Parathyroid adenoma (tissue), 2 donors: ENCODE measurements around the gene EDEM3.
"Not testable (repeated sequence)": the region's sequence is repeated elsewhere in the genome, so short reads cannot be mapped to it uniquely, and the experiment has no call there.

Experiments used
- H2AFZ ChIP-seq: fragments of 300-600 bp; sonication (generic); one replicate; pipeline ENCODE4 v1.7.0; 2017; ENCODE audit warnings: antibody characterized with exemption, mild to moderate bottlenecking
- H3K27ac ChIP-seq: fragments of 300-600 bp; sonication (generic); one replicate; pipeline ENCODE4 v1.7.0; 2017
- H3K27me3 ChIP-seq: fragments of 300-600 bp; sonication (generic); one replicate; pipeline ENCODE4 v1.7.0; 2017; ENCODE audit warnings: low read length; ENCODE audit not compliant: control insufficient read depth, insufficient read depth
- H3K36me3 ChIP-seq: fragments of 300-600 bp; sonication (generic); one replicate; pipeline ENCODE4 v1.7.0; 2017; ENCODE audit warnings: low read length; ENCODE audit not compliant: control insufficient read depth, insufficient read depth
- H3K4me1 ChIP-seq: fragments of 300-600 bp; sonication (generic); one replicate; pipeline ENCODE4 v1.7.0; 2017; ENCODE audit warnings: control low read depth
- H3K4me2 ChIP-seq: fragments of 300-600 bp; sonication (generic); one replicate; pipeline ENCODE4 v1.7.0; 2017; ENCODE audit warnings: low read length
- H3K4me3 ChIP-seq: fragments of 300-600 bp; sonication (generic); one replicate; pipeline ENCODE4 v1.7.0; 2017; ENCODE audit warnings: low read depth, low read length
- H3K79me2 ChIP-seq: fragments of 300-600 bp; sonication (generic); one replicate; pipeline ENCODE4 v1.7.0; 2017; ENCODE audit warnings: control low read depth
- H3K9ac ChIP-seq: fragments of 300-600 bp; sonication (generic); one replicate; pipeline ENCODE4 v1.7.0; 2017; ENCODE audit warnings: mild to moderate bottlenecking
- H3K9me3 ChIP-seq: fragments of 300-600 bp; sonication (generic); one replicate; pipeline ENCODE4 v1.7.0; 2017; ENCODE audit warnings: low read length; ENCODE audit not compliant: control insufficient read depth
- CTCF ChIP-seq: fragments of 300-600 bp; sonication (generic); IDR thresholded peaks from one replicate; pipeline ENCODE4 v1.7.0; 2017; ENCODE audit warnings: antibody characterized with exemption, mild to moderate bottlenecking
- donor health status: primary hyperparathyroidism.

Gene EDEM3

GRCh38 chr1:184770181-184770979 lies 15.7 kb upstream of the EDEM3 start:
- no peak overlapping the region for H2AFZ ChIP-seq
- H3K36me3 ChIP-seq: no peaks in the 10 kb centered on the region
- no peak overlapping the region for H3K4me2 ChIP-seq
- no peaks in the 10 kb centered on the region for H3K9me3 ChIP-seq
- no peaks in the 10 kb centered on the region for H3K79me2 ChIP-seq
- TF ChIP-seq CTCF: no peak
- no peaks in the 10 kb centered on the region for H3K27me3 ChIP-seq
- no peak overlapping the region for H3K4me3 ChIP-seq
- H3K4me1 ChIP-seq: no peaks in the 10 kb centered on the region
- H3K9ac ChIP-seq: no peak overlapping the region
- H3K27ac ChIP-seq: no peak overlapping the region

- Histone ChIP-seq H3K27me3 (no peaks in the 10 kb centered on the region), H3K4me1 (no peaks in the 10 kb centered on the region), H3K4me3 (no peak overlapping the region), H3K79me2 (no peaks in the 10 kb centered on the region), H3K4me2 (no peak overlapping the region), H3K9me3 (no peaks in the 10 kb centered on the region), H3K36me3 (no peaks in the 10 kb centered on the region), H3K27ac (no peak overlapping the region), H2AFZ (no peak overlapping the region), H3K9ac (no peak overlapping the region)
- no peak for TF ChIP-seq CTCF
These were observed 14.6 kb upstream of the EDEM3 start for GRCh38 chr1:184769241-184769640.

GRCh38 chr1:184768467-184768866 lies 13.8 kb upstream of the EDEM3 start:
- Histone ChIP-seq H3K27me3 (no peaks in the 10 kb centered on the region), H3K9me3 (no peaks in the 10 kb centered on the region), H3K4me3 (no peak overlapping the region), H3K79me2 (no peaks in the 10 kb centered on the region), H2AFZ (no peak overlapping the region), H3K27ac (no peak overlapping the region), H3K4me2 (no peak overlapping the region), H3K9ac (no peak overlapping the region), H3K36me3 (no peaks in the 10 kb centered on the region), H3K4me1 (no peaks in the 10 kb centered on the region)
- TF ChIP-seq CTCF: no peak

GRCh38 chr1:184767591-184767990 lies 12.9 kb upstream of the EDEM3 start:
- Histone ChIP-seq H3K79me2 (no peaks in the 10 kb centered on the region), H3K27me3 (no peaks in the 10 kb centered on the region), H3K27ac (no peak overlapping the region), H3K4me1 (no peaks in the 10 kb centered on the region), H2AFZ (no peak overlapping the region), H3K9ac (no peak overlapping the region), H3K36me3 (no peaks in the 10 kb centered on the region), H3K9me3 (no peaks in the 10 kb centered on the region), H3K4me2 (no peak overlapping the region), H3K4me3 (no peak overlapping the region)
- no peak for TF ChIP-seq CTCF

GRCh38 chr1:184764483-184764882 lies 9.8 kb upstream of the EDEM3 start:
- TF ChIP-seq CTCF: no peak

GRCh38 chr1:184763520-184763919 lies 8.9 kb upstream of the EDEM3 start:
- H3K79me2 ChIP-seq, H2AFZ ChIP-seq, H3K4me2 ChIP-seq, H3K4me3 ChIP-seq, H3K9me3 ChIP-seq, H3K9ac ChIP-seq, H3K27me3 ChIP-seq, H3K4me1 ChIP-seq, H3K36me3 ChIP-seq, H3K27ac ChIP-seq: not testable (repeated sequence)

More at GRCh38 chr1:184764483-184764882, 9.8 kb upstream of the EDEM3 start:
- no peak overlapping the region for H2AFZ ChIP-seq
- H3K4me2 ChIP-seq: no peak overlapping the region
- H3K79me2 ChIP-seq: no peaks in the 10 kb centered on the region
- no peaks in the 10 kb centered on the region for H3K4me1 ChIP-seq
- H3K9me3 ChIP-seq: no peaks in the 10 kb centered on the region
- H3K4me3 ChIP-seq: no peak overlapping the region
- H3K36me3 ChIP-seq: no peaks in the 10 kb centered on the region
- H3K27ac ChIP-seq: no peak overlapping the region
- H3K9ac ChIP-seq: no peak overlapping the region
- no peaks in the 10 kb centered on the region for H3K27me3 ChIP-seq
